HepG2 (cell line): ENCODE data around the gene PRIMPOL. TPM values are rescaled to one million over a fixed set of nuclear protein-coding genes. Genes with fewer than 3 reads are reported as not detected.
"Not testable (repeated sequence)": the region's sequence is repeated elsewhere in the genome, so short reads cannot be mapped to it uniquely, and the experiment has no call there.

ENCODE experiments used
- ATAC-seq: fragments of 200-7000 bp; cut with Tn5 transposase; 3 replicates; pipeline ENCODE4 v1.9.1; 2020; ENCODE audit warnings: mild to moderate bottlenecking, moderate library complexity
- BruUV-seq: library from RNA; stranded (reverse); fragments of 400-500 nt; replicated peaks from 2 replicates; lab custom pipeline; 2021; lab: Mats Ljungman, UMichigan
- CTCF ChIA-PET: fragments of 300-600 bp; formaldehyde crosslinking; extraction: SDS; loops from one replicate; lab custom pipeline; 2021; ENCODE audit warnings: low total read pairs, inconsistent platforms, low intra/inter-chr PET ratio; lab: Yijun Ruan, JAX
- POLR2A ChIA-PET: fragments of 350-600 bp; sonication (Branson Sonifier 250); formaldehyde crosslinking; loops from one replicate; lab custom pipeline; 2020; ENCODE audit warnings: antibody characterized with exemption, inconsistent platforms; lab: Yijun Ruan, JAX
- DNase-seq: peaks from one replicate; pipeline ENCODE4 v3.0.0-alpha.2; 2015; ENCODE audit warnings: low spot score
- FAIRE-seq: peaks from 3 replicates; lab custom pipeline; 2011; peaks lifted over from hg19 to GRCh38; lab: Jason Lieb, UNC
- H2AFZ ChIP-seq: one replicate; pipeline ENCODE4 v1.6.1; 2011; ENCODE audit warnings: low read length, inconsistent platforms
- H3K27ac ChIP-seq: fragments of 300-600 bp; 3 replicates; pipeline ENCODE4 v1.8.0; 2011; ENCODE audit warnings: mixed run types, mild to moderate bottlenecking, mixed read lengths, low read length, inconsistent platforms; ENCODE audit not compliant: insufficient read depth; ENCODE audit errors: extremely low read length
- H3K27me3 ChIP-seq, 2 experiments: fragments of 200-600 bp in 1 of 2; 2 replicates in 1 of 2; 3 replicates in 1 of 2; pipeline versions ENCODE4 v1.6.0 to v1.8.0; 2011; ENCODE audit warnings: low read length in 2 of 2, mild to moderate bottlenecking in 2 of 2, moderate library complexity in 2 of 2, inconsistent platforms in 1 of 2; ENCODE audit not compliant: insufficient read depth in 2 of 2, control insufficient read depth in 1 of 2
- H3K36me3 ChIP-seq, 2 experiments: fragments of 200-600 bp in 1 of 2; replicated peaks in 1 of 2; 2 replicates in 1 of 2; 3 replicates in 1 of 2; pipeline versions ENCODE4 v1.5.1 to v1.8.0; 2011; ENCODE audit warnings: low read length in 2 of 2, inconsistent platforms in 1 of 2; ENCODE audit not compliant: insufficient read depth in 2 of 2, control insufficient read depth in 1 of 2
- H3K4me1 ChIP-seq: 2 replicates; pipeline ENCODE4 v1.5.1; 2012; ENCODE audit warnings: low read length, inconsistent platforms; ENCODE audit not compliant: insufficient read depth
- H3K4me2 ChIP-seq: 2 replicates; pipeline ENCODE4 v1.6.0; 2011; ENCODE audit warnings: low read depth, low read length, inconsistent platforms
- H3K4me3 ChIP-seq, 3 experiments: fragments of 200-600 bp in 1 of 3; sonication (generic), shearing (Covaris generic) in 1 of 3; replicated peaks in 1 of 3; 2 replicates each; pipeline ENCODE4 v1.5.1; 2011 to 2016; ENCODE audit warnings: low read length in 3 of 3, inconsistent platforms in 2 of 3, low read depth in 2 of 3, mild to moderate bottlenecking in 2 of 3, control low read depth in 1 of 3, mixed read lengths in 1 of 3; ENCODE audit not compliant: insufficient read depth in 1 of 3
- H3K79me2 ChIP-seq: one replicate; pipeline ENCODE4 v1.6.1; 2011; ENCODE audit warnings: low read length, inconsistent platforms; ENCODE audit not compliant: insufficient read depth
- H3K9ac ChIP-seq: 2 replicates; pipeline ENCODE4 v1.6.0; 2011; ENCODE audit warnings: mild to moderate bottlenecking, low read depth, low read length, inconsistent platforms; ENCODE audit not compliant: insufficient read depth
- H3K9me3 ChIP-seq: 2 replicates; pipeline ENCODE4 v1.5.1; 2012; ENCODE audit warnings: mild to moderate bottlenecking, low read length
- H4K20me1 ChIP-seq: 2 replicates; pipeline ENCODE4 v1.6.0; 2011; ENCODE audit warnings: inconsistent platforms, mild to moderate bottlenecking, low read length, moderate library complexity; ENCODE audit not compliant: insufficient read depth
- CEBPG ChIP-seq: IDR thresholded peaks from 2 replicates; pipeline ENCODE4 v1.6.1; 2016
- FOXA1 ChIP-seq, 2 experiments: fragments of 450-650 bp in 1 of 2; sonication (generic) in 1 of 2; formaldehyde crosslinking in 1 of 2; IDR thresholded peaks; 2 replicates each; pipeline versions ENCODE4 v1.4.0 to v1.6.1; 2016 to 2020; ENCODE audit warnings: missing genetic modification reagents in 1 of 2
- FOXA3 ChIP-seq: IDR thresholded peaks from 2 replicates; pipeline ENCODE4 v1.6.1; 2016; ENCODE audit warnings: missing genetic modification reagents, missing compliant biosample characterization
- ISL2 ChIP-seq: sonication (generic); formaldehyde crosslinking; IDR thresholded peaks from 2 replicates; pipeline ENCODE4 v1.5.0; 2020; ENCODE audit warnings: missing genetic modification reagents
- ONECUT2 ChIP-seq: sonication (generic); formaldehyde crosslinking; IDR thresholded peaks from 2 replicates; pipeline ENCODE4 v1.4.0; 2020; ENCODE audit warnings: missing genetic modification reagents
- RARA ChIP-seq: IDR thresholded peaks from 2 replicates; pipeline ENCODE4 v1.6.1; 2016; ENCODE audit warnings: missing genetic modification reagents, missing compliant biosample characterization
- SOX5 ChIP-seq: IDR thresholded peaks from 2 replicates; pipeline ENCODE4 v1.6.1; 2016; ENCODE audit warnings: borderline replicate concordance
- SOX6 ChIP-seq, 2 experiments: fragments of 450-650 bp in 1 of 2; sonication (generic) in 1 of 2; formaldehyde crosslinking in 1 of 2; IDR thresholded peaks; 2 replicates each; pipeline versions ENCODE4 v1.4.0 to v1.6.1; 2017 to 2020; ENCODE audit warnings: antibody characterized with exemption in 1 of 2, mild to moderate bottlenecking in 1 of 2, missing genetic modification reagents in 1 of 2
- WGBS: methylation state at CpG from one replicate; pipeline ENCODE4 v1.1.6; 2017; ENCODE audit warnings: low lambda C conversion rate; 5-methylcytosine and 5-hydroxymethylcytosine counted together
- in situ Hi-C: cut with HindIII; loops from 2 replicates; pipeline ENCODE4 v1.10.0; 2017; ENCODE audit warnings: low pct_unique_long_range_greater_than_20kb; ENCODE audit not compliant: extremely low pct_ligation_motif_present
- intact Hi-C: fragments of 100-400 bp; cut with micrococcal nuclease; formaldehyde crosslinking; loops from one replicate; pipeline ENCODE4 v1.10.0; 2022; ENCODE audit not compliant: unreplicated experiment
- polyA plus RNA-seq, 8 experiments: library from polyadenylated mRNA; depleted of rRNA in 3 of 8; stranded (reverse) in 7 of 8; unstranded in 1 of 8; fragments of >200 nt; fragmentation: Illumina TruSeq in 4 of 8; extraction: Trizol in 4 of 8; gene quantifications; 2 replicates each; pipeline versions ENCODE4 v1.2.1 to v1.2.3, GENCODE V29; 2011 to 2016; ENCODE audit warnings: low read depth in 4 of 8, missing spikeins in 1 of 8, mixed read lengths in 1 of 8; ENCODE audit not compliant: insufficient read depth in 1 of 8
- total RNA-seq, 5 experiments: library from RNA; depleted of rRNA; stranded (reverse); fragments of >200 nt; fragmentation: Illumina TruSeq; extraction: Trizol; gene quantifications; 2 replicates each; pipeline ENCODE4 v1.2.3, GENCODE V29; 2016; ENCODE audit warnings: low read depth in 1 of 5
- TF ChIP-seq, protein P1 (sequence below): sonication (generic); formaldehyde crosslinking; IDR thresholded peaks from 2 replicates; pipeline ENCODE4 v1.8.0; 2022; ENCODE audit warnings: mild to moderate bottlenecking, missing genetic modification reagents
- TF ChIP-seq, protein P2 (sequence below): sonication (generic); formaldehyde crosslinking; IDR thresholded peaks from 2 replicates; pipeline ENCODE4 v1.4.0; 2020; ENCODE audit warnings: missing genetic modification reagents

Gene PRIMPOL
- total and polyA plus RNA-seq, 2 of the 13 experiments (the other 11 are each of a cell fraction or from before 2014, with no cell fraction given) = 7.3 to 11.0 TPM

DNA sequence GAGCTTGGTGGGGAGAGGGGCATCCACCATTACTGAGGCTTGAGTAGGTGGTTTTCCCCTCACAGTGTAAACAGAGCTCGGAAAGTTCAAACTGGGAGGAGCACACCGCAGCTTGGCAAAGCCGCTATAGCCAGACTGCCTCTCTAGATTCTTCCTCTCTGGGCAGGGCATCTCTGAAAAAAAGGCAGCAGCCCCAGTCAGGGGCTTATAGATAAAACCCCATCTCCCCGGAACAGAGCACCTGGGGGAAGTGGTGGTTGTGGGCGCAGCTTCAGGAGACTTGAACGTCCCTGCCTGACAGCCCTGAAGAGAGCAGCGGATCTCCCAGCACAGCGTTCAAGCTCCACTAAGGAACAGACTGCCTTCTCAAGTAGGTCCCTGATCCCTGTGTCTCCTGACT lies 48.6 kb upstream of the PRIMPOL start:
- H3K27me3 ChIP-seq; BruUV-seq; FAIRE-seq; H3K4me2 ChIP-seq; POLR2A ChIA-PET; in situ Hi-C loops; H3K9ac ChIP-seq; H4K20me1 ChIP-seq; DNase-seq; H2AFZ ChIP-seq; H3K79me2 ChIP-seq; H3K36me3 ChIP-seq; CTCF ChIA-PET; intact Hi-C loops; H3K9me3 ChIP-seq; H3K27ac ChIP-seq; ATAC-seq; H3K4me3 ChIP-seq; TF ChIP-seq FOXA1 (IDR thresholded peaks at IDR 0.05): not testable (repeated sequence)
- TF ChIP-seq, protein P1, sequence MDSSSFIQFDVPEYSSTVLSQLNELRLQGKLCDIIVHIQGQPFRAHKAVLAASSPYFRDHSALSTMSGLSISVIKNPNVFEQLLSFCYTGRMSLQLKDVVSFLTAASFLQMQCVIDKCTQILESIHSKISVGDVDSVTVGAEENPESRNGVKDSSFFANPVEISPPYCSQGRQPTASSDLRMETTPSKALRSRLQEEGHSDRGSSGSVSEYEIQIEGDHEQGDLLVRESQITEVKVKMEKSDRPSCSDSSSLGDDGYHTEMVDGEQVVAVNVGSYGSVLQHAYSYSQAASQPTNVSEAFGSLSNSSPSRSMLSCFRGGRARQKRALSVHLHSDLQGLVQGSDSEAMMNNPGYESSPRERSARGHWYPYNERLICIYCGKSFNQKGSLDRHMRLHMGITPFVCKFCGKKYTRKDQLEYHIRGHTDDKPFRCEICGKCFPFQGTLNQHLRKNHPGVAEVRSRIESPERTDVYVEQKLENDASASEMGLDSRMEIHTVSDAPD (CRISPR knock-in tag) = peak; percentile 81
- 0 out of 2 replicates have a peak, but pooled peaks have one; percentile 8 for TF ChIP-seq FOXA1 (CRISPR knock-in tag; IDR thresholded peaks at IDR 0.05)
- TF ChIP-seq, protein P2, sequence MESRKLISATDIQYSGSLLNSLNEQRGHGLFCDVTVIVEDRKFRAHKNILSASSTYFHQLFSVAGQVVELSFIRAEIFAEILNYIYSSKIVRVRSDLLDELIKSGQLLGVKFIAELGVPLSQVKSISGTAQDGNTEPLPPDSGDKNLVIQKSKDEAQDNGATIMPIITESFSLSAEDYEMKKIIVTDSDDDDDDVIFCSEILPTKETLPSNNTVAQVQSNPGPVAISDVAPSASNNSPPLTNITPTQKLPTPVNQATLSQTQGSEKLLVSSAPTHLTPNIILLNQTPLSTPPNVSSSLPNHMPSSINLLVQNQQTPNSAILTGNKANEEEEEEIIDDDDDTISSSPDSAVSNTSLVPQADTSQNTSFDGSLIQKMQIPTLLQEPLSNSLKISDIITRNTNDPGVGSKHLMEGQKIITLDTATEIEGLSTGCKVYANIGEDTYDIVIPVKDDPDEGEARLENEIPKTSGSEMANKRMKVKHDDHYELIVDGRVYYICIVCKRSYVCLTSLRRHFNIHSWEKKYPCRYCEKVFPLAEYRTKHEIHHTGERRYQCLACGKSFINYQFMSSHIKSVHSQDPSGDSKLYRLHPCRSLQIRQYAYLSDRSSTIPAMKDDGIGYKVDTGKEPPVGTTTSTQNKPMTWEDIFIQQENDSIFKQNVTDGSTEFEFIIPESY (CRISPR knock-in tag) = peak; percentile 72
- H3K4me1 ChIP-seq = peaks cover 41% of the 10 kb centered on the region
- 80% methylated on average over 1 of the region's 8 CpGs for WGBS

DNA sequence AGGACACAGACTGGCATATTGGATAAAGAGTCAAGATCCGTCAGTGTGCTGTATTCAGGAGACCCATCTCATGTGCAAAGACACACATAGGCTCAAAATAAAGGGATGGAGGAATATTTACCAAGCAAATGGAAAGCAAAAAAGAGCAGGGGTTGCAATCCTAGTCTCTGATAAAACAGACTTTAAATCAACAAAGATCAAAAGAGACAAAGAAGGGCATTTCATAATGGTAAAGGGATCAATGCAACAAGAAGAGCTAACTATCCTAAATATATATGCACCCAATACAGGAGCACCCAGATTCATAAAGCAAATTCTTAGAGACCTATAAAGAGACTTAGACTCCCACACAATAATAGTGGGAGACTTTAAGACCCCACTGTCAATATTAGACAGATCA lies 46.7 kb upstream of the PRIMPOL start:
- ATAC-seq; CTCF ChIA-PET; H3K4me2 ChIP-seq; H3K36me3 ChIP-seq; H2AFZ ChIP-seq; H3K9ac ChIP-seq; FAIRE-seq; BruUV-seq; H3K79me2 ChIP-seq; H3K9me3 ChIP-seq; H3K4me3 ChIP-seq; H3K27me3 ChIP-seq; in situ Hi-C loops; H4K20me1 ChIP-seq; intact Hi-C loops; POLR2A ChIA-PET; H3K27ac ChIP-seq; DNase-seq; TF ChIP-seq FOXA1, SOX6 (IDR thresholded peaks at IDR 0.05): not testable (repeated sequence)
- 0% methylated on average over 1 of the region's 1 CpG for WGBS
- peaks cover 29% of the 10 kb centered on the region for H3K4me1 ChIP-seq
- 0 out of 2 replicates have a peak, but pooled peaks have one; percentile 16 for TF ChIP-seq FOXA1 (CRISPR knock-in tag; IDR thresholded peaks at IDR 0.05)
- TF ChIP-seq ISL2 (CRISPR knock-in tag) = 0 out of 2 replicates have a peak, but pooled peaks have one; percentile 47
- peak; percentile 24; the same call in 1 of the 2 replicates for TF ChIP-seq RARA (CRISPR knock-in tag)
- 0 out of 2 replicates have a peak, but pooled peaks have one; percentile 31 for TF ChIP-seq FOXA3
- TF ChIP-seq ONECUT2 (CRISPR knock-in tag) = peak; percentile 36; the same call in 1 of the 2 replicates
- peak; percentile 27; the same call in 1 of the 2 replicates for TF ChIP-seq SOX5 (CRISPR knock-in tag)
- TF ChIP-seq CEBPG (CRISPR knock-in tag) = 0 out of 2 replicates have a peak, but pooled peaks have one; percentile 12
- peak; percentile 47 for TF ChIP-seq SOX6 (CRISPR knock-in tag; IDR thresholded peaks at IDR 0.05)
